ENCODE measurements around the gene UBXN10.

Gene UBXN10

DNA sequence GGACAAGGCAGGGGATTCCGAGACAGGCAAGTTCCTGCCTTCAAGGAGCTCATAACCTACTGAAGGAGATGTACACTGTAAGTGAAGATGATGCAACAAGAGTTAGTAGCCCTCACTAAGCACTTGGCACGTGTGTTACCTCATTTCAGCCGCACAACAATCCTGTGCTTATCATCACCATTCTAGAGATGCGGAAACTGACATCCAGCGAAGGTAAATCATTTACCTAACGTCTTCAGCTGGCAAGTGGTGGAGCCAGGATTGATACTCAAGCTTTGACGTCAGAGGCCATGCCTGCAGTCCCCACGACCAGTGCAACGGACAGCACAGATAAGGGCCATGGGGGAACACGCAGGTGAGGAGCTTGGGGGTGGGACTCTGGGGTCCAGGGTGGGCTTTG is 2.9 kb upstream of the UBXN10 start:
- no peak for DNase-seq (ENCODE audit: low read depth in 3 of 3)

DNA sequence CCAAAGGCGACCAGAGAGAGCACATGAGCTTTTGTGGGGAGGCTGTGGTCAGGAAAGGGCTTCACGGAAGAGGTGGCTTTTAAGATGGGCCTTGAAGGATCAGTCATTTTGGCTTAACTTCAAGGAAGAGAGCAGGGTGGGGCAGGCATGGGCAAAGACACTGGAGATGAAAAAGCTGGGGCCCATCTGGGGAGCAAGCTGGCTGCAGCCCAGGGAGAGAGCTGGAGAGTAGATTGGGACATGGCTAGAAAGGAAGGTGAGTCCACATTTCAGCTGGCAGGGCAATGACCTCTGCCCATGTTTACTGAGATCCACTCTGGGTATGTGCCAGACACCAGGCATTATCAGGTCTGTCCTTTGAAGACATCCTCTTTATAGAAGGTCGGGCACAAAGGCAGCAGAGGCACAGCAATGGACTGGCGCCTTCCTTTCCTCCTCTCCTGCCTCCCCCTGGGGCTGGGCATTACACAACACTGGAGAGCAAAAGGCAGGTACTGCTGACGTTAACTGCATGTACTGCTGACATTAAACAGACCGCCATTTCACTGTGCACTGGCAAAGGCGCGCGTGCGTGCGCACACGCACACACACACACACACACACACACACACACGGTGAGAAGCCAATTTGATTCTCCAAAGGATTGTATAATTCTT is 2.2 kb upstream of the UBXN10 start:
- no peak for DNase-seq (ENCODE audit: low read depth in 3 of 3)

DNA sequence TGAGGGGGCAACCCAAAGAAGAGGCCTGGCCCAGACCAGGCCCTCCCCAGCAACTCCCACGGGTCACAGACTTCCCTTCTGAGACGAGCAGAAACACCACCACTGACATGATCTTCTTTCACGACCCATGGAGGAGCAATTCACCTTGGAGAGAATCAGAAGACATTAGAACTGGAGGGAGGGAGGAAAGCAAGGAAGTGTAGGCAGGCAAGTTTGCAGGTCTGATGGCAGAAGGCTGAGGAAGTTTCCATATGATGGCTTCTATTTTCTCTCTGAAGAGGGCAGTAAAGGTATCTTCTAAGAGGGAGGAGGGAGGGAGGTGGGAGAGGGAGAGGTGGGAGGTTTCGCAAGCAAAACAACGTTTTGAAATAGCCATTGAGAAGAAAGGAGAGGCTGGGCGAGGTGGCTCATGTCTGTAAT is 1.4 kb upstream of the UBXN10 start:
- no peak for DNase-seq (ENCODE audit: low read depth in 3 of 3)

DNA sequence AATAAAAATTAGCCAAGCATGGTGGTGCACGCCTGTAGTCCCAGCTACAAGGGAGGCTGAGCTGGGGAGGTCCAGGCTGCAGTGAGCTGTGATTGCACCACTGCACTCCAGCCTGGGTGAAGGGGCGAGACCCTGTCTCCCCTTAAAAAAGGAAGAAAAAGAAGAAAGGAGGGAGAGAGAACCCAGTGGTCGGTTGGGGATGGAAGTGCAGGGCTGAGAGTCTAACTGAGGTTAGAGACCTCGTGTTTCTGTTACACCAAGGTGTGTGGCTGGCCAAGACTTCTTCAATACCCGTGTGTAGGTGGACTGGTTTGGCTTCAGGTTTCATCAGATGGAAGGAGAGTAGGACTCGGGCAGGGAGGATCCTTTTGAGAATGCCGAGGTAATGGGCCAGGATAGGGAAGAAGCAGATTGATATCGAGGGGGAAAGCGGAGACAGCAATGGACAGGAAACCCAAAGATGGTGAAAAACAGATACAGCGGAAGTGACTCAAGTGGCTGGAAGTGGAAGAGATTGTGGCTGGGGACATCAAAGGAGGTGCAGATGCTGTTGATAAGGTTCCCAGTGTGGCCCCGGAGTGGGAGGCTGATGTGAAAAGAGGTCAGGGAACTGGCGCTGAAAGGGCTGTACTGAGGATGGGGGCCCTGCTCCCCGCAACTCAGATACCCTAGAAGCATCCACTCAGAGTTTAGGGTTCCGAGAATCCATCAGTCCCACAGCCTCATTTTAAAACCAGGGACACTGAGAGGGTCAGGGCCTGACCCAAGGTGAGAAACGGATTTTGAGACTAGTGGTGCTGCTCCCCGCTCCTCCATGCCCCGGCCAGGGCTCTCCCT is 681 bp upstream of the UBXN10 start:
- DNase-seq (ENCODE audit: low read depth in 3 of 3) = peak; percentile 47 to 64 (median 52)

DNA sequence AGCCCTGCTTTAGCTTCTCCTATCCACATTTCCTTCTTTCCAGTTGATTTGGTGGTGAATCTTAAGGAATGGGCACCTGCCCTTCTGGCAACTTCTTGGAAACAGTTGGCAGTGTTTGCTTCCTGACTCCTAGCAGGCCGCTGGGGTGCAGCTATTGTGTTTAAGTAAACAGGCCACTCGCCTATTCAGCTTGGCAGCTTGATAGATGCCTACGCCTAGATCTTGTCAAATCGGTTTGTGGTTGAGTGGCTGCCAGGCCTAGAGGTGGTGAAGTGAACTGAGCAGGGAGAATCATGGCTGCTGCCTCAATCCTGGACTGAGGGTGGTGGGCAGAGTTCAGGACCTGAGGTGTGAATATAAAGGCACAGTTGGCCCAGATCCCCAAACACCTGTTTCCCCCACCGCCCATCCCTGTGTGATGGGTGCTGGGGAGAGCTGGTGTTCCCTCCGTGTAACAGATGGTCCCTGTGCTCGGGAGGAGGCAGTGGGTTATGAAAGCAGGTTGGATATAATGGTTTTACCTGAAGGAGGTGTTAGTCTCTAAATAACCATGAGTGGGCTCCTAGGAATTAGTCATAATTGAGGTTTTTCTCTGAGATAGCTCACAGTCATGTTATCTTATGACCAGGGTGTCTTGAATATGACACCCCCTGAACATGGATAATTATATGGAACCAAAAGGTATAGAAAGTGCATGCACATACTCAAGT is 1.4 kb downstream of the UBXN10 start:
- no peak for DNase-seq (ENCODE audit: low read depth in 3 of 3)

DNA sequence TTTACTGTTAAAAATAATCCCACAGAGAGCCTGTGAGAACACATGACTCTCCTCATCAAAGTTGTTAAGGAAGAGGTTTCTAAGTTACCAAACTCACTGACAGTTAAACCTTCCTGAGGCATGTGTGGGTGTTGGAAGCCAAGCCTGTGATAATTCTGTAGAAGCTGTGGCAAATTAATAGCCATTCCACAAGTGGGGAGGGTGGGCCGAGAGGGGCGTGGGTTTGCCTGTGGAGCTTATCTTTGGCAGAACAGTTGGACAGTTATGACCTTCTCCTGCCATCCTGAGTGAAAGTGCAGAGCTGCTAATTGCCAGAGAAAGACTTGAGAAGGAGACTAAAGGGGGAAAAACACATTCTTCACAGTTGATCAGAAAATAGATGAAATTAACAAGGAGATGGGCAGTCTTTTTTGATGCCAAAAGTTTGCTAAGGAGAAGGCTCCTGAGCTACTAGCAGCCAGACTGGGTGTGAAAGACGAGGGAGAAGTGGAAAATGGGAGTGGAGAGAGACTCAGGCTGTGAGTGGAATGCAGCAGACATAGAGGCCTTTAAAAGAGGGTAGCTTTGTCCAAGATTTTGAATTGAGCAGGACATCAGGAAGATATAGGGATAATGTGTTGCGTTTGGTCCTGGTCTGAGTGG is 2.0 kb downstream of the UBXN10 start:
- no peak for DNase-seq (ENCODE audit: low read depth in 3 of 3)

DNA sequence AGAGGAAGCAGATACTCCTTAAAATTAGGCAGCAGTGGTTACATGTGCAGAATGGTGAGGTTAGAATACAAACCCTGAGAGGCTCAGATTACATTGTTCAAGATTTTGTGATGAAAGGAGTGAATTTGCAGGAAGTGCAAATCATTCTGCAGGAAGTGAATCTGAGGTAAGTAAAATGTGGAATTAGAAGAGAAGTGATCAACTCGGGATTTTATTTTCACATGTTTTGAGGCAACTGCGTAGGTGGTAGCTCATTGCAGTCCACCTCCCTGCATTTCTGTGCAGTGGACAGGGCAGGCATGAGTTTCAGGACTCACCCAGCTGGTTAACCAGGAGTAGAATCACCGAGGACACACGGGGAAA is 2.5 kb downstream of the UBXN10 start:
- DNase-seq (ENCODE audit: low read depth in 3 of 3) = no peak

DNA sequence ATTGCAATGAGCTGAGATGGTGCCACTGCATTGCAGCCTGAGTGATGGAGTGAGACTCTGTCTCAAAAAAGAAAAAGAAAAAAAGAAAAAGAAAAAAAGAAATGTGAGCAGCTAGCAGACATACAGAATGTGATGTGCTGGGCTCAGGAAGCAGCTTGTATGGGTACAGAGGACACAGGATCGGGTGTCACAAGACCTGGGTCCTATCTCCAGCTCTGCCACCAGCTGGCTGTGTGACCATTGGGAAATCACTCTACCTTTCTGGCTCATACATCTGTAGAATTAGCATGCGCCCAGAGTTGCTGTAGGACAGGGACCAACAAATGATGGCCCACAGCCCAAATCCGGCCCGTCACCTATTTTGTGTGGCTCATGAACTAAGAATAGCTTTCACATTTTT is 3.8 kb downstream of the UBXN10 start:
- no peak for DNase-seq (ENCODE audit: low read depth in 3 of 3)

DNA sequence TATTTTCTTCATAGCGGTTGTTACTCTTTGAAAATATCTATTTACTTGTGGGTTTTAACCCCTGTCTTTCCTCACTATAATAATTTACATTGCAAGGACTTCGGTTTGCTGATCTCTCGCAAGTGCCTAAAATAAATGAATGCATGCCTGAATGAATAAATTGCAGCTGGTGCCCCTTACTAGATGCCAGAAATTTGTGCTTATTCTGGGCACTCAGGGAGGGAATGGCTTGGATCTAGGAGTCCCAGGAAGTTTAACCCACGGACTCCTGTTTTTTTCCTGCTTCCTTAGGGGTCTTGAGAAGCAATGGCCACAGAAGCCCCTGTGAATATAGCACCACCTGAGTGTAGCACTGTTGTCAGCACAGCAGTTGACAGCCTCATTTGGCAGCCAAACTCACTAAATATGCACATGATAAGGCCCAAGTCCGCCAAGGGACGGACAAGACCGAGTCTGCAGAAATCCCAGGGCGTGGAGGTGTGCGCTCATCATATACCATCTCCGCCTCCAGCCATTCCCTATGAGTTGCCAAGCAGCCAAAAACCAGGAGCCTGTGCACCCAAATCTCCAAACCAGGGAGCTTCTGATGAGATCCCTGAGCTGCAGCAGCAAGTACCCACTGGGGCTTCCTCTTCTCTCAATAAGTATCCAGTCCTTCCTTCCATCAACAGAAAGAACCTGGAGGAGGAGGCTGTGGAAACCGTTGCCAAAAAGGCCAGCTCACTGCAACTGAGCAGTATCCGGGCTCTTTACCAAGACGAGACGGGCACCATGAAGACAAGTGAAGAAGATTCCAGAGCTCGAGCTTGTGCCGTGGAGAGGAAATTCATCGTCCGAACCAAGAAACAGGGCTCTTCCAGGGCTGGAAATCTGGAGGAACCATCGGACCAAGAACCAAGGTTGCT is 4.6 kb downstream of the UBXN10 start:
- no peak for DNase-seq (ENCODE audit: low read depth in 3 of 3)

DNA sequence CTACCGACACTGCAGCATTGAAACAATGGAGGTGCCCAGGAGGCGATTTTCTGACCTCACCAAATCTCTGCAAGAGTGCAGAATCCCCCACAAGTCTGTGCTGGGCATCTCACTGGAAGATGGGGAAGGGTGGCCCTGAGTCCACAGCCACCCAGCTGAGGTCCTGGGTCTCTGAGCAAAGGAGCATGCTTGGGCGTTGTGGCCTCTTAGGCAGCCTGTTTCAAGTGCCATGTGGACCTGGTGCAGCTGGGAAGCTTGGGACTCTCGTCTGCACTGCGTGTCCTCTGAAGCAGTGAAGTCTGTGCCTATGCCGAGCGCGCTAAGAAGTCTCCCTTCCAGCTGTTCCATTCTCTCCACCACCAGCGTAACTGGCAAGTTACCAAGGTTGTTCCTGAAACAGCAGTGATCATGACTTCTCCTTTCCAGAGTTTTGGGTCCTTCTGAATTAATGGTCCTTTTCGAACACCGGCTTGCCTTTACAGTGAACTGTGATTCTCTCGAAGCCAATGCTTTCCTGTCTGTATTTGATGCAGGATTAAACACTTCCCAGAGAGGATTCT is 5.5 kb downstream of the UBXN10 start:
- no peak for DNase-seq (ENCODE audit: low read depth in 3 of 3)

DNA sequence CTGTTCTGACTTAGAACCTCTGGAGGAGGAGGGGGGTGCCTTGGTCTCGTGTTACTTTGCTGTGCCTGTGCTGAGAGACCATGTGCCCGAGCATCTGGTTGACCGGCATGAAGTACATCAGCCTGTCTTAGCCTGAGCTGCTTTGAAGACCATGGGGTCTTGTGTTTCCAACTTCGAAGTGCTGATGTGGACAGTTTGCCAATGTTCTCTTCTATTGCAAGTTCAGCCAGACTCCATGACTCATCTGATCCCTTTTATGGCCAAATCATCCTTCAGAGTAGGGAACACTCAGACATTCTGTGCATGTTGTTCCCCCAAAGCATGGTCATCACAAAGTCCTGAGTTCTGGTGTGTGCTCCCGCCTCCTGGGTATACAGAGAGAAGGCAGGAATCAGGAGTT is 6.5 kb downstream of the UBXN10 start:
- DNase-seq (ENCODE audit: low read depth in 3 of 3) = no peak

DNA sequence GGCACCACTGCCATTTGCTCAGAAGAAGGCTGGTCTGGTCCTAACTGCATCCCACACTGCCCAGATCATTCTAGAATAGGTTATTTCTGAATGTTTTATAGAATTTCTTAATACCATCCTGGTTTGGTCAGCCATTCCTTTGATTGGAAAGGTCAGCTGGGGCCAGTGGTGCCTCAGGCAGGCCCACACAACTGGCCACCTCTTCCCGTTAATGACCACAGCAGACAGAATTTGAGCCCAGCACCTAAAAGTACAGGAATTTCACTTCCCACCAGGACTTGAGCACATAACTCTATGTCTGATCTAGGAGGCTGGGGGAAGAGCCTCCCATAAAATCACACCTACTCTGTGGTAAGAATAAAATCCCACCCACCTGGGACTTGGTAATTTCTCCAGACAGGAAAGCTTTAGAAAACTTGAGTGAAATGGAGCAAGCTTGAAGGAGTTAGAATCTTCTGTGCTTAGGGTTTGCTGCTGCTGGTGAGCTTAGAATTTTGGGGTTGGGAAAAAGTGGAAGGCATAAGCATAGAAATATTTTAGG is 7.0 kb downstream of the UBXN10 start:
- no peak for DNase-seq (ENCODE audit: low read depth in 3 of 3)

DNA sequence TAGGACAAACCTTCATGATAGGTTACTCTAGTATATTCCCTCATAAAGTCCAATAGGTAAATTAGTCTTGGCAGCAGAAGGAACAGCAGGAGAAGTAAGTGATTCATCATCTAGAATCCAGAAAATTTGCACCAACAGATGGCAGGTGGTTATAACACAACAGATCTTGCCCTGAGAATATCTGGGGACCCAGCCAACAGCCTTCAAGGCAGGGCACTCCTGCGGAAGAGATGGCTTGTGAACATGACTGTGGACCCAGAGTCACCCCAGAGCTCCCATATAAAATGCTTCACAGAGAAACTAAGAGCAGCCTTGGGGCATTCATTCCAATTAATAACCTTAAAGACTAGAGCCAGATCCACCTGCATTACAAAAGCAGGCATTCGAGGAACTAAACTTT is 8.3 kb downstream of the UBXN10 start:
- DNase-seq (ENCODE audit: low read depth in 3 of 3) = no peak

DNA sequence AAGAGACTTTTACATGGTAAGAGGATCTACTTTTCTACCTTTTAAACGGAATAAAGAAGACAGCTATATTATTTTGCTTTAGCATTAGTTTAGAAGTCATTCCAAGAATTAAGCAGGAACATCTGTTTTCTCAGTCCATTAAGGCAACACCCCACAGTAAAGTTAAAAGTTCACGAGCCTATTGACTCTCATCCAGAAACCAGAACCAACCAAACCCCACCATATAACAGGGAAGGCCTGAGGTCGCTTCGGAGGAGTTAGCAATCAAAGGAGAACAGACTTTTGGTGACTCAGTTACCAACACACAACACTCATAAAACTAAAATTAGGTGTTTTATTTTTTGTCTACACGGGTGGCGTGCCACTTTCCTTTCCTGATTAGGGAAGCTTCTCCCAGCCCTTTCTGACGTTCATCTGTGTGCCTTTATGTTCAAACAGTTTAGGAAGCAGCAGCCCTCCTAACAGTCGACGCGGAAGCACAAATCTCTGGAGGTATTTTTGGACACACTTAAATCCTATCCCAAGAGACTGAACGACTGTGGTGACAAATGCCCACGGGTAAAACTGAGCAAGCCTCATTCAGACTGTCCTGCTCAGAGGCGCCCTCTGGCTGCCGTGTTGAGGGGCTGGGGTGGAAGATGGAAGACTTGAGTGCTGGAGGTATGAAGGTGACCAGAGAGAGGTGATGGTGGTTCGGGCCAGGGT is 9.0 kb downstream of the UBXN10 start:
- DNase-seq (ENCODE audit: low read depth in 3 of 3) = peak; percentile 62 to 67 (median 67)

DNA sequence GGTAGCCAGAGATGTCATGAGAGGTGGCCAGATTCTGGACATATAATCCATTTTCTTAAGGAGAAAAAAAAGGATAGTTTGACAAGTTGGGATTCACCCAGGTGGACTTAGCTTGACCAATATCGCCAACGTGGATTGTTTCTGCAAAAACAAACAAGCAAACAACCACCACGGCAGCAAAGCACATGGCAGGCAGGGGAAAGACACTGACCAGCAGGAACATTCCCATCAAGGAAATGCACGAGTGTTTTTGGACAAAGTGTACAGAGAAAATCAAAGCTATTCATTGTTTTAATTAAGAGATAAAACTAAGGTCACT is 9.5 kb downstream of the UBXN10 start:
- no peak for DNase-seq (ENCODE audit: low read depth in 3 of 3)

DNA sequence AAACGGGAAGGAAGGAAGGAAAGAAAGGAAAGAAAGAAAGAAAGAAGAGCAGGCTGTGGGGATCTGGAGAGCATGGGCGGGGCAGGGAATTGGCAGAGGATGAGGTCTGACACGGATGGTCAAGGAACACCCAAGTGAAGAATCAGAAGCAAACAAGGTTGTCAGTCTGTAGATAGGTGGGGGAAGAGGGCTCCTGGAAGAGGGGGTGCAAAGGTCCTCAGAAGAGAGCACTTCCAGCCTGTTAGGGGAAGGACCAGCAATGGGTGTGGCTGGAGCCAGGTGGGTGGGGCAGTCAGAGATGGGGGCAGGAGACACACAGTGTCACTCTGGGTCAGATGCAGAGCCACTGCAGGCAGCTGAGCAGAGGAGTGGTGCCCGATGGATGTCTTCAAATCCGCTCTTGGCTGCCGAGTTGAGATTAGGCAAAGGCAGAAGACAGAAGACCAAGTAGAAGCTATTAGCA is 11.5 kb downstream of the UBXN10 start:
- no peak for DNase-seq (ENCODE audit: low read depth in 3 of 3)

DNA sequence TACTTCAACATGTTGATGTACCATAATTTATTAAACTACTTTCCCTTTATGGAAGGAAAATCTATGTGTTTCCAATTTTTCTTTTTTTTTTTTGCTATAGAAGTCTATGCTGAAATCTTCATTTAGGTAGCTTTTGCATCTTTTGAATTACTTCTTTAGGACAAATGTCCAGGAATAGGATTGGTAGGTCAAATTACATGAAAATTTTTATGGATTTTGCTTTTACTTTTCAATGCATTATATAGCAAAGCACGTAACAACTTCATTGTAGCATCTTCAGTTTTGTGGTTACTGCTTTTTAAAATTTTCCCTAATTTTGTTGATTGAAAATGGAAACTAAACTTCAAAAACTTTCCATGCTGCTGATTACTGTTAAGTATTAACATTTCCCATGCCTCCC is 12.4 kb downstream of the UBXN10 start:
- DNase-seq (ENCODE audit: low read depth in 3 of 3) = no peak

DNA sequence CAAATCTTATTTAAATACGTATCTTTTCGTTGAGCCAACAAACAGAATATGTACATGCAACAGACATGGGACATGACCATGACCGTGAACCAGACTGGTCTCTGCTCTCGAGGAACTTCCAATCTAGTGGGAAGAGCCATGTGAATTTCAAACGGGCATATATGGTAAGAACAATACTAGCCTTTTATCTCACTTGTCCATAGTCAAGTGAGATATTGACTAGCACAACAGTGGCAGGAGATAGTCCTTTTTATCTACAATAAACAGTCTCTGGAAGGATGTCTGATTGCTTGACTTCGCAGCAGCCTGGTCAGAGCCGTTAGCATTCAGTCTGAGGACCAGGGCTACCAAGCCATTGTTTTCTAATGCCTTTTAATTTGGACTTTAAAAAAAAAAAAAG is 13.0 kb downstream of the UBXN10 start:
- DNase-seq (ENCODE audit: low read depth in 3 of 3) = no peak

DNA sequence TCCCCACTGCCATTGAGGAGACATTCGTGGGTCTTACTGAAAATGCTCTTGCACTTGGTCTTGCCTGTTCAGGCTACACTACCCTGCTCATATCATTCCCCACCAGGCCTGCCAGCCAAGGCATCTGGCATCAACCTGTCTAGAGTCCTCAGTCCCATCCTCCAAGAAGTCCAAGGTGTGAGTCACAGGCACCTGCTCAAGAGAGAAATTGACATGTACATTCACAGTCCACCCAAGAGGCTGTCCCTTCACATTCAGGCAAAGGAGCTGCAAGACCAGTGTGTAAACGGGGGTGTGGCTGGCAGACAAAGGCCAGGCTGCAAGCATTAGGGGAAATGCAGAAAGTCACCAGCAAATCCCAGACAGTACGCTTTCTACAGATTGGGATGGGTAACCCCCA is 13.5 kb downstream of the UBXN10 start:
- DNase-seq (ENCODE audit: low read depth in 3 of 3) = no peak

DNA sequence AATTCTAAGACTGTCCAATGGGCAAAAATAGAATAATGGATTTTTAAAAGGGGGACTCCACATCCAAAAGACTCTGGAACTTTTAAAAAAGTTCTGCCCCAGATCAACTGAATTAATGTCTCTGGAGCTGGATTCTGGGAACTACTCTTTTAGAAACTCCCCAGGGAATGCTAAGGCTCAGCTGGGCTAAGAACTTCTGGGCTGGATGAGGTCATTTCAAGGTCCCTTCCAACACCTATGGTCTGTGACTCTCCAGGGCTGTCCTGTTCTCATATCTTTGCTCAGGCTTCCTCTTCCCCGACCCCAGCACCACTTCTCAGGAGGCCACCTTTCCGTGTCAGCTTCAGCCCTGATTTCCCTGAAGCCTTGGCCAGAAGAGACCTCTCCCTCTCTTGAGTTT is 13.9 kb downstream of the UBXN10 start:
- no peak for DNase-seq (ENCODE audit: low read depth in 3 of 3)
